SK-N-SH (cell line): ENCODE results near the gene CSTB.

Experiments used
- EP300 ChIP-seq, 2 experiments: IDR thresholded peaks; 2 replicates each; pipeline versions ENCODE4 v1.4.0 to v1.6.1; 2012; ENCODE audit warnings: borderline replicate concordance in 1 of 2, low read depth in 1 of 2, low read length in 1 of 2
- NRF1 ChIP-seq: IDR thresholded peaks from 2 replicates; pipeline ENCODE4 v1.6.1; 2012; ENCODE audit warnings: low read depth, mild to moderate bottlenecking, low read length
- POLR2AphosphoS5 ChIP-seq: IDR thresholded peaks from 2 replicates; pipeline ENCODE4 v1.6.1; 2012; ENCODE audit warnings: low read depth, low read length
- RXRA ChIP-seq: IDR thresholded peaks from 2 replicates; pipeline ENCODE4 v1.4.0; 2012; ENCODE audit warnings: low read depth, mild to moderate bottlenecking, borderline replicate concordance
- TF ChIP-seq, protein P1 (sequence below): fragments of 200-600 bp; sonication (generic); IDR thresholded peaks from 2 replicates; pipeline ENCODE4 v1.6.1; 2017; ENCODE audit warnings: antibody characterized with exemption, mild to moderate bottlenecking, moderate library complexity
- TF ChIP-seq, protein P2 (sequence below): IDR thresholded peaks from 2 replicates; pipeline ENCODE4 v1.4.0; 2012; ENCODE audit warnings: low read depth, borderline replicate concordance
- TF ChIP-seq, protein P3 (sequence below): fragments of 150-350 bp; IDR thresholded peaks from 2 replicates; pipeline ENCODE4 v1.6.1; 2017; ENCODE audit warnings: antibody characterized with exemption, low read length, low read depth, borderline replicate concordance

GRCh38 chr21:43797925-43798715, 22.0 kb upstream of the CSTB start:
- TF ChIP-seq NRF1: no peak
- TF ChIP-seq POLR2AphosphoS5: no peak
- TF ChIP-seq, protein P1, sequence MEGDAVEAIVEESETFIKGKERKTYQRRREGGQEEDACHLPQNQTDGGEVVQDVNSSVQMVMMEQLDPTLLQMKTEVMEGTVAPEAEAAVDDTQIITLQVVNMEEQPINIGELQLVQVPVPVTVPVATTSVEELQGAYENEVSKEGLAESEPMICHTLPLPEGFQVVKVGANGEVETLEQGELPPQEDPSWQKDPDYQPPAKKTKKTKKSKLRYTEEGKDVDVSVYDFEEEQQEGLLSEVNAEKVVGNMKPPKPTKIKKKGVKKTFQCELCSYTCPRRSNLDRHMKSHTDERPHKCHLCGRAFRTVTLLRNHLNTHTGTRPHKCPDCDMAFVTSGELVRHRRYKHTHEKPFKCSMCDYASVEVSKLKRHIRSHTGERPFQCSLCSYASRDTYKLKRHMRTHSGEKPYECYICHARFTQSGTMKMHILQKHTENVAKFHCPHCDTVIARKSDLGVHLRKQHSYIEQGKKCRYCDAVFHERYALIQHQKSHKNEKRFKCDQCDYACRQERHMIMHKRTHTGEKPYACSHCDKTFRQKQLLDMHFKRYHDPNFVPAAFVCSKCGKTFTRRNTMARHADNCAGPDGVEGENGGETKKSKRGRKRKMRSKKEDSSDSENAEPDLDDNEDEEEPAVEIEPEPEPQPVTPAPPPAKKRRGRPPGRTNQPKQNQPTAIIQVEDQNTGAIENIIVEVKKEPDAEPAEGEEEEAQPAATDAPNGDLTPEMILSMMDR: no peak
- TF ChIP-seq EP300 (IDR thresholded peaks at IDR 0.05; ENCODE audit: borderline replicate concordance in 1 of 2, low read depth in 1 of 2, low read length in 1 of 2): no peak
- TF ChIP-seq, protein P2, sequence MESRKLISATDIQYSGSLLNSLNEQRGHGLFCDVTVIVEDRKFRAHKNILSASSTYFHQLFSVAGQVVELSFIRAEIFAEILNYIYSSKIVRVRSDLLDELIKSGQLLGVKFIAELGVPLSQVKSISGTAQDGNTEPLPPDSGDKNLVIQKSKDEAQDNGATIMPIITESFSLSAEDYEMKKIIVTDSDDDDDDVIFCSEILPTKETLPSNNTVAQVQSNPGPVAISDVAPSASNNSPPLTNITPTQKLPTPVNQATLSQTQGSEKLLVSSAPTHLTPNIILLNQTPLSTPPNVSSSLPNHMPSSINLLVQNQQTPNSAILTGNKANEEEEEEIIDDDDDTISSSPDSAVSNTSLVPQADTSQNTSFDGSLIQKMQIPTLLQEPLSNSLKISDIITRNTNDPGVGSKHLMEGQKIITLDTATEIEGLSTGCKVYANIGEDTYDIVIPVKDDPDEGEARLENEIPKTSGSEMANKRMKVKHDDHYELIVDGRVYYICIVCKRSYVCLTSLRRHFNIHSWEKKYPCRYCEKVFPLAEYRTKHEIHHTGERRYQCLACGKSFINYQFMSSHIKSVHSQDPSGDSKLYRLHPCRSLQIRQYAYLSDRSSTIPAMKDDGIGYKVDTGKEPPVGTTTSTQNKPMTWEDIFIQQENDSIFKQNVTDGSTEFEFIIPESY: no peak
- no peak for TF ChIP-seq RXRA
- TF ChIP-seq, protein P3, sequence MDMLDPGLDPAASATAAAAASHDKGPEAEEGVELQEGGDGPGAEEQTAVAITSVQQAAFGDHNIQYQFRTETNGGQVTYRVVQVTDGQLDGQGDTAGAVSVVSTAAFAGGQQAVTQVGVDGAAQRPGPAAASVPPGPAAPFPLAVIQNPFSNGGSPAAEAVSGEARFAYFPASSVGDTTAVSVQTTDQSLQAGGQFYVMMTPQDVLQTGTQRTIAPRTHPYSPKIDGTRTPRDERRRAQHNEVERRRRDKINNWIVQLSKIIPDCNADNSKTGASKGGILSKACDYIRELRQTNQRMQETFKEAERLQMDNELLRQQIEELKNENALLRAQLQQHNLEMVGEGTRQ: no peak
